CD4-positive, alpha-beta T cell (primary cell): ENCODE results near the gene MARVELD2. TPM values are rescaled to one million over a fixed set of nuclear protein-coding genes. Genes with fewer than 3 reads are reported as not detected.
"Not testable (repeated sequence)": the region's sequence is repeated elsewhere in the genome, so short reads cannot be mapped to it uniquely, and the experiment has no call there.

Experiments
- ATAC-seq: fragments of 200-7000 bp; cut with Tn5 transposase; one replicate; pipeline ENCODE4 v1.10.0; 2022; ENCODE audit warnings: mild to moderate bottlenecking; ENCODE audit not compliant: poor library complexity
- CTCF ChIA-PET: fragments of 350-600 bp; sonication (Branson Sonifier 250); formaldehyde crosslinking; loops from one replicate; lab custom pipeline; 2021; ENCODE audit warnings: antibody characterized with exemption, inconsistent platforms; lab: Charles Lee
- POLR2A ChIA-PET: fragments of 350-600 bp; sonication (Branson Sonifier 250); formaldehyde crosslinking; loops from one replicate; lab custom pipeline; 2021; ENCODE audit warnings: antibody characterized with exemption, inconsistent platforms; lab: Charles Lee
- DNase-seq, 14 experiments: peaks; one replicate each; pipeline ENCODE4 v3.0.0-alpha.2; 2013 to 2020; ENCODE audit warnings: mixed read lengths in 2 of 14
- H3K27ac ChIP-seq, 2 donors: one replicate each; pipeline versions ENCODE4 v1.5.1 to v1.7.0; 2013; ENCODE audit warnings: low read length in 2 of 2, low read depth in 1 of 2, mild to moderate bottlenecking in 1 of 2
- H3K27me3 ChIP-seq, 2 experiments: 1 replicate in 1 of 2; 2 replicates in 1 of 2; pipeline versions ENCODE4 v1.6.1 to v1.7.0; 2013; ENCODE audit warnings: low read length in 2 of 2, control low read depth in 1 of 2, mild to moderate bottlenecking in 1 of 2, moderate library complexity in 1 of 2; ENCODE audit not compliant: insufficient read depth in 2 of 2, control insufficient read depth in 1 of 2
- H3K36me3 ChIP-seq: one replicate; pipeline ENCODE4 v1.6.1; 2013; ENCODE audit warnings: low read length, control low read depth; ENCODE audit not compliant: insufficient read depth
- H3K4me1 ChIP-seq: one replicate; pipeline ENCODE4 v1.6.1; 2013; ENCODE audit warnings: low read length, control low read depth; ENCODE audit not compliant: insufficient read depth
- H3K4me3 ChIP-seq: one replicate; pipeline ENCODE4 v1.5.1; 2013; ENCODE audit warnings: mild to moderate bottlenecking, low read length, moderate library complexity
- H3K9me3 ChIP-seq, 2 experiments: 1 replicate in 1 of 2; 2 replicates in 1 of 2; pipeline versions ENCODE4 v1.6.1 to v1.7.0; 2013; ENCODE audit warnings: low read length in 2 of 2, mild to moderate bottlenecking in 2 of 2, control low read depth in 1 of 2, moderate library complexity in 1 of 2; ENCODE audit not compliant: control insufficient read depth in 1 of 2, insufficient read depth in 1 of 2
- H3K27ac Mint-ChIP-seq: one replicate; pipeline ENCODE4 v1.8.0; 2020; ENCODE audit warnings: mixed read lengths
- H3K27me3 Mint-ChIP-seq: one replicate; pipeline ENCODE4 v1.8.0; 2021; ENCODE audit warnings: mixed read lengths
- H3K36me3 Mint-ChIP-seq: one replicate; pipeline ENCODE4 v1.8.0; 2021; ENCODE audit warnings: low read depth, mixed read lengths
- H3K4me1 Mint-ChIP-seq: one replicate; pipeline ENCODE4 v1.8.0; 2021; ENCODE audit warnings: low read depth, mixed read lengths
- H3K4me3 Mint-ChIP-seq: one replicate; pipeline ENCODE4 v1.8.0; 2020; ENCODE audit warnings: mild to moderate bottlenecking, mixed read lengths
- H3K9me3 Mint-ChIP-seq: one replicate; pipeline ENCODE4 v1.8.0; 2020; ENCODE audit warnings: mixed read lengths
- intact Hi-C, 2 experiments: fragments of 100-400 bp; cut with DNase I in 1 of 2; cut with micrococcal nuclease in 1 of 2; formaldehyde crosslinking; loops; one replicate each; pipeline versions ENCODE4 v1.15.1 to v1.9.0; 2023 to 2025; cut with DNase I, micrococcal nuclease
- total RNA-seq, 174 experiments: library from RNA in 2 of 174; stranded (reverse) in 2 of 174; gene quantifications; one replicate each; pipeline ENCODE4 v1.2.3 and lab custom pipeline; 2021 to 2026
- TF ChIP-seq, protein P1 (sequence below): fragments of 200-600 bp; IDR thresholded peaks from one replicate; pipeline ENCODE4 v1.8.0; 2022; ENCODE audit warnings: antibody characterized with exemption, mild to moderate bottlenecking

MARVELD2 gene
- total RNA-seq, 2 experiments from 2014 or later: 0.14 to 0.19 TPM

DNA sequence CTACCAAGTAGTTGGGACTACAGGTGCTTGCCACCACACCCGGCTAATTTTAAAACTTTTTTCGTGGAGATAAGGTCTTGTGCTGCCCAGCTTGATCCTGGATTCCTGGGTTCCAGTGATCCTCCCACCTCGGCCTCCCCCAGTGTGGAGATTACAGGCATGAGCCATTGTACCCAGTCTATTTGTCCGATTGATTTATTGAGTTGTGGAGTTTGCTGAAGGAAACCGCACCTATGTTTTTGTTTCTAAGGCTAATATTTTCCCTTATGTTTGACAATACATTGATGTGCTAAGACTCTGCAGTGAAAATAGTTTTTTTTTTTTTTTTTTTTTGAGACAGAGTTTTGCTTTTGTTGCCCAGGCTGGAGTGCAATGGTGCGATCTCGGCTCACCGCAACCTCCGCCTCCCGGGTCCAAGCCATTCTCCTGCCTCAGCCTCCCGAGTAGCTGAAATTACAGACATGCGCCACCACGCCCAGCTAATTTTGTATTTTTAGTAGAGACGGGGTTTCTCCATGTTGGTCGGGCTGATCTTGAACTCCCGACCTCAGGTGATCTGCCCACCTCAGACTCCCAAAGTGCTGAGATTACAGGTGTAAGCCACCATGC is 57.7 kb downstream of the MARVELD2 start:
- not testable (repeated sequence) for H3K27me3 Mint-ChIP-seq

DNA sequence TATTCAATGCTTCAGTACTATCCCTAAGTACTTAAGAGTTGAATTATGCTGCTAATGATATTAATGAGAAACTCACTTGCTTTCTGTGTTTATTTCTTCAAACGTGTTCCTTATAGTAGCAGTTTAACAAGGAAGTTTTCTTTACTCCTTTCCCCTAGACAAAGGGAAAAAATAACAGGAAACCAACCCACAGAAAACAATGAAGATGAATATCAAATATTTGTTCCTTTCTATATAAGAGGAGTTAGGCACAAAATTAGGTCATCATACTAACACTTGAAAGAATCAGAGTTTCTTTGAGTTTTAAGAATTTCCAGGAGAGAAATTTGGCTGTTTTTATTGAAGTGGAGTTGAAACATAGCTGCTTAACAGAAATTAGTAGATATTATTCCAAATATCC is 62.3 kb downstream of the MARVELD2 start:
- H3K4me1 ChIP-seq: no peaks in the 10 kb centered on the region
- ChIA-PET POLR2A (no interaction called here), CTCF (no interaction called here)
- Mint-ChIP-seq H3K4me1 (no peaks in the 10 kb centered on the region), H3K4me3 (no peak overlapping the region), H3K27me3 (no peaks in the 10 kb centered on the region), H3K36me3 (no peaks in the 10 kb centered on the region), H3K9me3 (no peaks in the 10 kb centered on the region), H3K27ac (no peak overlapping the region)
- ATAC-seq (no peak), DNase-seq (no peak)
- no peak overlapping the region for H3K27ac ChIP-seq
- TF ChIP-seq, protein P1, sequence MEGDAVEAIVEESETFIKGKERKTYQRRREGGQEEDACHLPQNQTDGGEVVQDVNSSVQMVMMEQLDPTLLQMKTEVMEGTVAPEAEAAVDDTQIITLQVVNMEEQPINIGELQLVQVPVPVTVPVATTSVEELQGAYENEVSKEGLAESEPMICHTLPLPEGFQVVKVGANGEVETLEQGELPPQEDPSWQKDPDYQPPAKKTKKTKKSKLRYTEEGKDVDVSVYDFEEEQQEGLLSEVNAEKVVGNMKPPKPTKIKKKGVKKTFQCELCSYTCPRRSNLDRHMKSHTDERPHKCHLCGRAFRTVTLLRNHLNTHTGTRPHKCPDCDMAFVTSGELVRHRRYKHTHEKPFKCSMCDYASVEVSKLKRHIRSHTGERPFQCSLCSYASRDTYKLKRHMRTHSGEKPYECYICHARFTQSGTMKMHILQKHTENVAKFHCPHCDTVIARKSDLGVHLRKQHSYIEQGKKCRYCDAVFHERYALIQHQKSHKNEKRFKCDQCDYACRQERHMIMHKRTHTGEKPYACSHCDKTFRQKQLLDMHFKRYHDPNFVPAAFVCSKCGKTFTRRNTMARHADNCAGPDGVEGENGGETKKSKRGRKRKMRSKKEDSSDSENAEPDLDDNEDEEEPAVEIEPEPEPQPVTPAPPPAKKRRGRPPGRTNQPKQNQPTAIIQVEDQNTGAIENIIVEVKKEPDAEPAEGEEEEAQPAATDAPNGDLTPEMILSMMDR: no peak
- no peaks in the 10 kb centered on the region for H3K27me3 ChIP-seq
- no peak overlapping the region for H3K4me3 ChIP-seq
- no peaks in the 10 kb centered on the region for H3K9me3 ChIP-seq
- intact Hi-C loops: no loop called here
- no peaks in the 10 kb centered on the region for H3K36me3 ChIP-seq

More for the DNA sequence above, 57.7 kb downstream of the MARVELD2 start:
- DNase-seq, CTCF ChIA-PET, H3K36me3 ChIP-seq, H3K9me3 Mint-ChIP-seq, H3K4me1 Mint-ChIP-seq, H3K4me3 ChIP-seq, H3K27ac Mint-ChIP-seq, POLR2A ChIA-PET, H3K9me3 ChIP-seq, H3K27ac ChIP-seq, intact Hi-C loops, ATAC-seq, H3K4me1 ChIP-seq, H3K27me3 ChIP-seq, H3K4me3 Mint-ChIP-seq, H3K36me3 Mint-ChIP-seq: not testable (repeated sequence)

DNA sequence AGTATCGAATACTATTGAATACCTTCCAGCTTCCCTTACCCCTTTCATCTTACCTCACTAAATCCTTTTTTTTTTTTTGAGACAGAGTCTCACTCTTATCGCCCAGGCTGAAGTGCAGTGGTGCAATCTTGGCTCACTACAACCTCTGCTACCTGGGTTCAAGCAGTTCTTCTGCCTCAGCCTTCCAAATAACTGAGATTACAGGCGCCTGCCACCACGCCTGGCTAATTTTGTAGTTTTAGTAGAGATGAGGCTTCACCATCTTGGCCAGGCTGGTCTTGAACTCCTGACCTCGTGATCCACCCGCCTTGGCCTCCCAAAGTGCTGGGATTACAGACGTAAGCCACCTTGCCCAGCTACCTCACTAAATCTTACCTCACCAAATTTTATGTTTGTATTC is 63.4 kb downstream of the MARVELD2 start:
- DNase-seq, intact Hi-C loops, CTCF ChIA-PET, H3K27ac ChIP-seq, H3K4me1 Mint-ChIP-seq, H3K27ac Mint-ChIP-seq, H3K4me3 ChIP-seq, H3K27me3 ChIP-seq, H3K36me3 ChIP-seq, ATAC-seq, H3K36me3 Mint-ChIP-seq, H3K4me1 ChIP-seq, H3K9me3 Mint-ChIP-seq, H3K9me3 ChIP-seq, H3K27me3 Mint-ChIP-seq, POLR2A ChIA-PET, H3K4me3 Mint-ChIP-seq: not testable (repeated sequence)

DNA sequence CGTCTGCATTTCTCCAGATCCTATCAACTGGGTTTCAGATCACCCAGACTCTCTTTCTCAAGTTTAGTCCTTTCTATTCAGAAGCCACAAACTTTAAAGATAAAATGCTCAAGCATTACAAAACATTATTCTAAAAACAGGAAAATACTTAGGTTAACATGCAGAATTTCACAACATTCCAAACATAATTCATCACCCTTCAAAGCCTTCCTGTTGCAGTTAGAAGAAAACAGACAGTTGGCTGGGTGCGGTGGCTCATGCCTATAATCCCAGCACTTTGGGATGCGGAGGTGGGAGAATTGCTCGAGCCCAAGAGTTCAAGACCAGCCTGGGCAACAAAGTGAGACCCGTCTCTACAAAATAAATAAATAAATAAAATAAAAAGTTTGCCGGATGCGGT is 70.0 kb downstream of the MARVELD2 start:
- ChIA-PET POLR2A (no interaction called here), CTCF (no interaction called here)
- Mint-ChIP-seq H3K27ac (no peak overlapping the region), H3K9me3 (no peaks in the 10 kb centered on the region), H3K36me3 (no peaks in the 10 kb centered on the region), H3K4me3 (no peak overlapping the region), H3K27me3 (peaks cover 34% of the 10 kb centered on the region), H3K4me1 (no peaks in the 10 kb centered on the region)
- no peaks in the 10 kb centered on the region for H3K4me1 ChIP-seq
- H3K27ac ChIP-seq: no peak overlapping the region
- H3K9me3 ChIP-seq: no peaks in the 10 kb centered on the region
- DNase-seq: no peak
- peaks cover 0 to 6% of the 10 kb centered on the region in 2 experiments for H3K27me3 ChIP-seq
- H3K4me3 ChIP-seq: no peak overlapping the region
- intact Hi-C loops: no loop called here
- TF ChIP-seq, protein P1: no peak
- no peak for ATAC-seq
- H3K36me3 ChIP-seq: no peaks in the 10 kb centered on the region
